Measurements from ENCODE around the gene LDLRAD4.
"Not testable (repeated sequence)": the region's sequence is repeated elsewhere in the genome, so short reads cannot be mapped to it uniquely, and the experiment has no call there.

The LDLRAD4 gene

DNA sequence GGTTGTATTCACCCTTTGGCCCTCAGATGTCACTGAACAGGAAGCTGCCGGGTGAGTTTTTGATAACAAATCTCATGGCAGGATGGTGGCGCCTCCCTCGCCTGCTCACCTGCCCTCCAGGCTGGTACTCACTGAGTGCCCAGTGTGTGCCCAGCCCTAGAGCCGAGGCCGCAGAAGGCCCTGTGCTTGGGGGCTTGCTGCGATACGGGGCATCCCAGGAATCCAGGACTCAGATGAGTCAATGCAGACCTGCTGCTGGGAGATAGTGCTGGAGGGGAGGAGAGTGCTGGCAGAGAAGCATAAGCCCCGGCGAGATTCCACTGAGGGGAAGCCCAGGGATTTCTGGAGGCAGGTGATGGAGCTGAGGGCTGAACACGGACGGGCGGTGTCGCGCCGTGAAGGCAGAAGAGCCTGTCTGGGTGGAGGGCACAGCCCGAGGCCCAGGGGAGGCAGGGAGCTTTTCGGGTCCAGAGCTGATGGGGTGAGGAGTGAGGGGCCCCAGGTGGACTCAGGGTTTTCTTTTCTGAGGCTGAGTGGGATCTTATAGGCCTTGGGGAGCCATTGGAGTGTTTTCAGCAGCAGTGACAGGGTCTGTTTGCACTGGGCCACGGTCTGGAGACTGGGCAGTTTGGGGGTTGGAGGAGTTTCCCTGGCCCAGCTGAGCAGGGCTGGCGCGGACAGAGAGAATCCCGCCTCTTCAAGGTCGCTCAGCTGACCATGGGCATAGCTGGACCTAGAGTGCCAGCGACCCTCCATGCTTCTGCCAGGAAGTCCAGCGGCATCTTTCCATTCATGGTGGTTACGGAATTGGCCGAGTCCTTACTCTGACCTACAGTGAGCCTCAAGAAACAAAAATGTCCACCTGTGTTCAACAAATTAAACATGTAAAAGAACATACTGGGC, 35.5 kb downstream of the LDLRAD4 start:
- no peak for DNase-seq

- DNase-seq, result no peak
Measured at GRCh38 chr18:13254971-13255927, 36.7 kb downstream of the LDLRAD4 start.

DNA sequence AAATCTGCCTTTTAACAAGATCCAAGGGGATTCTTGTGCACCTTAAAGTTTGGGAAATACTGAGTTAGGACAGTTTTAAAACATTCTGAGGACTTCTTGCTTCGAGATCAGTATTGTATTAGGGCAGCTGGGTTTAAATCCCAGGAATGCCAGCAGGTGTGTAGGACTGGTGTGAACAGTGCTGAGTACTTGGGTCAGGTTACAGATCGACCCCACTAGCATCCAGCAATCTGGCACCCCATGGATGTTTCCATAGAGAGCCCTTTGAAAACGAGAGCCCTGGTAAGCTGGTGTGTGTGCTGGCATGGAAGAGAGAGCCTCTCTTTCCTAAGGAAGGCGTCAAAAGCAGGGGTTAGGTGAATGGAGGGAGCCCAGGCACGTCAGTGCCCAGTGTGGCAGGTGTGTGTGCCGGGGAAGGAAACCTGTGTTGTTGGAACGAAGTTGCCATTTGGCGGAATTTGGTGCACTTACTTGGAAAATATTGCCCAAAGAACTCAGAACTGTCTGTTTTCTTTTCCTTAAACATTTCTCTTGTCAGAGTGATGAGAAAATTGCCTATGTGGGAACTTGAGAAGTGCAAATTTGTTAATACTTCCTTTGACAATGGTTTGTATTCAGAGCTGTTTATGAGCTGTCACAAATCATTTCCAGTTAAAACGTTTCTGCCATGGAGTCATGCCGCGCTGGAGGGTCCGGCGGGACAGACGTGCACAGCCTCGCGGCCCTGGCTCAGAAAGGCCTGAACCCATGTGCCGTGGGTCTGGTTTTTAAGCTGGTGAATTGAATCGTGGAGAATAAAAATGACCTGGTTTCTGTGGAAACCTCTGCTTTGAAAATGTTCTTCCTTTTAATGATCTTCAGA, 38.1 kb downstream of the LDLRAD4 start:
- no peak for DNase-seq

DNA sequence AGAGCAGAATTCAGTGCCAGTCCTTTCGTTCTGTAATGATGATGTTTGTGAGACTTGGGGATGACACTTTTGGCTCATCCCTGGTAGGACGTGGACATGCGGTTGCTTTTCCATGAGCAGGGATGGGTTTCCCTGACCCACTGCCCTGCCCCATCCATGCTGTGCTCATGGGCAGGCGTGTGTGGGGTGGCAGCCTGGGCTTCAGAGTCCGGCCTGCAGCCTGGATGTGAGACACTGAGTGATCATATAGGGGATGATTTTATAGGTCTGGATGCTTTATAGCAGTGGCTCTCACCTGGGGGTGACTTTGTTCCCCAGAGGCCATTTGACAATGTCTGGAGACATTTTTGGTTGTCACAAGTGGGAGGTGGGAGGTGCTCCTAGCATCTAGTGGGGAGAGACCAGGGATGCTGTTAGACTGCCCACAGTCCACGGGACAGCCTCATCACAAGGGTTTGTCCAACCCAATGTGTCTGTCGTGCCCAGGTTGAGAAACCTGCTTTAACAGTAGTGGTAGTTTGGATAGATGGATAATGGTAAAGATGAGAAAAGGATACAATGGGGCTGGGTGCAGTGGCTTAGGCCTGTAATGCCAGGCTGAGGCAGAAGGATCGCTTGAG, 38.9 kb downstream of the LDLRAD4 start:
- DNase-seq, result no peak

- no peak for DNase-seq
Measured at GRCh38 chr18:13258921-13259320, 40.4 kb downstream of the LDLRAD4 start.

- DNase-seq, result no peak
Measured at GRCh38 chr18:13259701-13260100, 41.1 kb downstream of the LDLRAD4 start.

DNA sequence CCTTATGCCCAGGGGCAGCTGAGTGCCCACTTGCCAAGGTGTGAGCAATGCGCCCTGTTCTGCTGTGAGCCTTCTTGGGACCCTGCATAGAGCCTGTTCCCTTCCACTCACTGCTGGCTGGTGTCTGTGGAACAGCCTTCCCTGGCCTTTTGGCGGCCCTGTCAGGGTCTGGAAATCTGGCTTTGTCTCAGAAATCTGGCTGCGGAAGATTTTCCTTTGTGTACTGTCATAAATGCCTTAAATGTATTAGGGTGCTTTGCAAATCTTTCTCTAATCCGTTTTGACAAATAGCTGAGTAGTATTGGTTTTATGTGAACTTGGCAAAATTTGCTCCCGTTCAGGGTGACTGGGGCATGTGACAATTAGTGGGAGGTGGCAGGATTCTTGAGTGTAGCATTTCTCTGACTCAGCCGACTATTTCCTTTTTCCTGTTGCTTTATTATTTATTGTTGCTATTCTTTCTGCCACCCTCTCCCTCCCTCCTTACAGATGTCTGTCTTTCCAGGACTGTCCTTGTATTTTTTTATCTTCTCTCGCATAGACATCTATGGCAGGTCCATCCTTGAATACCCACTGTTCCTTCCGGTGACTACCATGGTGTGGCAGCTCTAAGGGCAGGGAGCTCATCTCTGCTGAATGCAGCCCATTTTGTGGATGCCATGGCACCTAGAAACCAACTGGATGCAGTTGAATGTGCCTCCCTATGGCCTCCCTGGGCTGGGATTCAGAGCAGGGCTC, 41.8 kb downstream of the LDLRAD4 start:
- no peak for DNase-seq

DNA sequence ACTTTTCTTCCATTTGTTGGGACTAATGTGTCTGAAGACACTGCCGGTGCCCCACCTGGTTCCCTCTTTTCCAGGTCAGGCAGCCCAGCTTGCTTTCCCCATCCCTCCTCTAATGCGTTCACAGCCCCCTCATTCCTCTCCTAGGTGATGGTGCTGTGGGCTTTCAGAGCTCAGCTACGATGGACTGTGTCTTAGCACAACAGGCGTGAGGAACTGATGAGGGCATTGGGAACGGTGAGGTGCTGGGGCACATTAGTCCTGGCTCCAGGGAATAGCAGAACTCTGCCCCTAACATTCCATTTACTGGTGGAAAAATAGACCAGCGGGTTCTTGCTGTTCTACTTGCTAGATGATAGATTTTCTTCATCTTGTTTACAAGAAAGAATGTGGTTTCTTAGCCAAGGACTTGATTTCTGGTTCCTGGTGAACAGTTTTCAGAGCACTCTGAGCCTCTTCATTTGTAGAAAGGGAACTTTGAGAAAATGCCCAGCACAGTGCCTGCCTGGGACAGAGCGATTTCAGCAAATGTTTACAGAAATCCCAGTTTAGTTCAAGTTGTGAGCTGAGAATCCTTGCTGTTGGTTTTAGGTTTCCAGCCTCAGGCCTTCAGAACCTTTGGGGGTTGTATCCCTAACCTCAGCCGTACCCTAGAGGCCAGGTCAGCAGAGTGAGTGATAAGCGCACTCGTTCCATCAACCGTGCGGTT, 42.5 kb downstream of the LDLRAD4 start:
- DNase-seq, result no peak

GRCh38 chr18:13261661-13262357, 43.2 kb downstream of the LDLRAD4 start:
- no peak for DNase-seq

GRCh38 chr18:13262358-13262680, 43.8 kb downstream of the LDLRAD4 start:
- not testable (repeated sequence) for DNase-seq

DNA sequence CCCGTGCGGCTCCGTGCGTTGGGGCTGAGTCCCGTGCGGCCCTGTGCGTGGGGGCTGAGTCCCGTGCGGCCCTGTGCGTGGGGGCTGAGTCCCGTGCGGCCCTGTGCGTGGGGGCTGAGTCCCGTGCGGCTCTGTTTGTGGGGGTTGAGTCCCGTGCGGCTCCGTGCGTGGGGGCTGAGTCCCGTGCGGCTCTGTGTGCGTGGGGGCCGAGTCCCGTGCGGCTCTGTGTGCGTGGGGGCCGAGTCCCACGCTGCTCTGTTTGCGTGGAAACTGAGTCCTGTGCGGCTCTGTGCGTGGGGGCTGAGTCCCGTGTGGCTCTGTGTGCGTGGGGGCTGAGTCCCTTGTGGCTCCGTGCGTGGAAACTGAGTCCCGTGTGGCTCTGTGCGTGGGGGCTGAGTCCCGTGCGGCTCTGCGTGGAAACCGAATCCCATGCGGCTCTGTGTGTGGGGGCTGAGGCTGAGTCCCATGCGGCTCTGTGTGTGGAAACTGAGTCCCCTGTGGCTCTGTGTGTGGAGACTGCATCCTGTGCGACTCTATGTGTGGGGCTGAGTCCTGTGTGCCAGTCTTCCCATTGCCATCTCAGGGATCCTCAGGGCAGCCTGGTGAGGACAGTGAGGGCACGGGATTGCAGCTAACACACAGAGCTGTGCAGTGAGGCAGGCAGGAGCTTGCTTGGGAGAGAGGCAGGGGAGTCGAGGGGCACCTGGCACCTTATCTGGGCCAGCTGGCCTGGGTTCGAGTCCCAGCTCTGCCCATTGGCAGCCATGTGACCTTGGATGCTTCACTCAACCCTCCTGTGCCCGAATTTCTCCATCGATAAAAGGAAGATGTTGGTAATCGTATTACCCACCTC, 44.5 kb downstream of the LDLRAD4 start:
- no peak for DNase-seq

DNA sequence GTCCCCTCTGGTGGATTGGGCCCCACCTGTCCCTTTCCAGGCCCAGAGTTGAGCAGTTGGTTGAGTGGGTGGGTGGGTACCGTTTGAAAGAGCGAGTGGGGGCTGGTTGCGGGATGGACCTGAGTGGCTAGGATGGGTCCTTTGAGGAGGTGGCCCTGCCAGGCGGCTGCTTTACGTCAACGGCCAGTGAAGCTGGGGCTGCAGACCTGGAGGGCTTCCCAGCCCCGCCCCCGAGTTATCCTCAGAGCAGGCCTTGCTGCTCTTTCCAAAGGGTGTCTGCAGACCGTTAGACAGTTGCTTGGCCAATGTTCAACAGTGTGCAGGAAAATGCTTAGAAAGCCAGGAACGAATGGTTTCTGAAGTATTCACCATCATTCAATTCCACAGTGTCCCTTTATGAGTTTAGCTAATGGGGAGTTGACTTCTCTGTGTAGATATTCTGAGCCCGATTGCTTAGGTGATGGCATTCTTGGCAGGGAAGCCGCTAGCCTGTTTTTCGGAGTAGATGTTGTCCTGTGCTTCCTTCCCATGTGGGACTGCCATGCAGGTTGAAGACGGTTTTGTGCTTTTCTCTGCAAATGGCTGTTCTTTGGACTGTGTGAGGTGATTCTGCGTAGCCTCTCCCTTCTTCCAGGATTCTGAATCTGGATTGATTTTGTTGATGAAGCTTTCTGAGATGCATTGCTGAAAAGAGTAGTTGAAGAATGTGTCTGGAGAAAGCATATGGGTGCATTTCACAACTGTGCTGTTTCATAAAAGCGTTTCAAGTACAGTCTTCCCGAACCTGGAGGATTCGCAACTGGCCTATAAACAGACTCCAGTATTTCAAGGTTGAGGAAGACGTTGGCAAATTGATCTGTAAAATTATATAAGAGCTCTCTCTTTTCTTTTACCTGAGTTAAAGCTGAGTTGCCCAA, 45.8 kb downstream of the LDLRAD4 start:
- no peak for DNase-seq

- DNase-seq, result peak; percentile 51 to 71
Measured at GRCh38 chr18:13265008-13265910, 46.7 kb downstream of the LDLRAD4 start.

DNA sequence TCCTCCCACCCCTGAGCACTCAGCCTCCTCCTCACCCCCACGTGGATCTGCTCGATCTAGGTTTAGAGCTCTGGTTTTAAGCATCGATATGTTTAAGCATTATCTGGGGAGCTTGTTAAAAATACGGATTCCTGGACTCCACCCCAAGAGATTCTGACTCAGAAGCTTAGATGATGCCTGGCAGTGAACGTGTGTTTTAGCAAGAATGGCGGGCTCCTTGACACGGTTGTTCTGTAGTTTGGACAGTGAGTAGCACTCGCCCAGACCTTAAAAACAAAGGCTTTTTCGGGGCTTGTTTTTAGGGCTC, 47.3 kb downstream of the LDLRAD4 start:
- peak in 1 of 2 donors; percentile 17 for DNase-seq

DNA sequence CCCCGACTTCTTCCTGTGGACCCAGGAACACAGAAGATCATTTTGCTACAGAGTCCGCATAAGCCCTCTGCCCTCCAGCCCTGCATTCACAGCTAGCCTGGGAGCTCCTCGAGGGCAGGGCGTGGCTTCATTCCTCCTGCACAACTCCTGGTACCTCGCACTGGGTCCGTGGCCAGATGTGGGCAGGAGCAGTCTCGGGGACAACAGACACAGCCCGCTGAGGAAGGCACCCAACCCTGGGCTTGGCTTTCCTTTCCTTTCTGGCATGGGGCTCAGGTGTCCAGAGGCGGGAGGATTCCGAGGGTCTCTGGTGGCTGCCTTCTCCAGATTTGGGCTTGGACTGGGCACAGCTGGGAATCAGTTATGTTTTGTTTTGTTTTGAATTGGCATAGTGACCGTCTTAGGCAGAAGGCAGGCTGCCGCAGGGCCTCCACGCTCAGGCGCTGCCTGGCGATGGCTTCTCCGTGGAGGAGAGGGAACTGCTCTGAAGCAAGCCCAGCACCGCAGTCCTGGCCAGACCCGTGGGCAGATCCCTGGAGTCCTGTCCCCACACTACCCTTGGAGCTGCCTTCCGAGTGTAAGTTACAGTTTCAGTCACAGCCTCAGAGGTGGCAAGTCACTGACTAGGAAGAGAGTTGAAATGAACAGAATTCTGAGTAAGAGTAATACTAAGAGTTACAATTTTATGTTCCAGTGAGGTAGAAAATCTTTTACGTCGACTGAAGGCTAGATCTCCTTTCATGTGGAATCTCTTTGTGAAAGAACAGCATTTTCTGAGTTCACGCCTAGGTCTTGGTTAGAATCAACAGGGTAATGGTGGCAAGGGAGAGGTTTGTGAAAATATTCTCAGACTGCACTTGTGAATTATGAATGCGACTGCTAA, 47.9 kb downstream of the LDLRAD4 start:
- peak; percentile 53 to 59 for DNase-seq

GRCh38 chr18:13267431-13267873, 48.9 kb downstream of the LDLRAD4 start:
- peak in 1 of 2 donors; percentile 18 for DNase-seq
